Neural cell (in vitro differentiated cells): Measurements from ENCODE around the gene CCL15. TPM values are rescaled to one million over a fixed set of nuclear protein-coding genes. Genes with fewer than 3 reads are reported as not detected.

ENCODE experiments used
- H2AFZ ChIP-seq: fragments of 200-600, 300-800 bp; sonication (generic), shearing (Covaris generic); 2 replicates; pipeline ENCODE4 v1.6.0; 2014; ENCODE audit warnings: low read depth, mild to moderate bottlenecking, antibody characterized with exemption, low read length, moderate library complexity
- H3F3A ChIP-seq: fragments of 200-600 bp; shearing (Covaris generic); 2 replicates; pipeline ENCODE4 v1.6.1; 2016; ENCODE audit warnings: mild to moderate bottlenecking, moderate library complexity, mixed read lengths, antibody characterized with exemption, low read length; ENCODE audit not compliant: insufficient read depth, poor library complexity, severe bottlenecking
- H3K27ac ChIP-seq: fragments of 200-600, 300-800 bp; sonication (generic), shearing (Covaris generic); 2 replicates; pipeline ENCODE4 v1.5.1; 2014; ENCODE audit warnings: mild to moderate bottlenecking, low read length, moderate library complexity
- H3K27me3 ChIP-seq: fragments of 300-800, 200-600 bp; sonication (generic), shearing (Covaris generic); 2 replicates; pipeline ENCODE4 v1.6.0; 2014; ENCODE audit warnings: mild to moderate bottlenecking, low read depth, low read length, moderate library complexity; ENCODE audit not compliant: insufficient read depth
- H3K36me3 ChIP-seq: fragments of 300-800, 200-600 bp; sonication (generic), shearing (Covaris generic); 2 replicates; pipeline ENCODE4 v1.5.1; 2014; ENCODE audit warnings: mild to moderate bottlenecking, antibody characterized with exemption, low read length, moderate library complexity; ENCODE audit not compliant: insufficient read depth
- H3K4me2 ChIP-seq: fragments of 300-800, 200-600 bp; sonication (generic), shearing (Covaris generic); 2 replicates; pipeline ENCODE4 v1.6.0; 2014; ENCODE audit warnings: mild to moderate bottlenecking, low read length
- H3K4me3 ChIP-seq: fragments of 300-800, 200-600 bp; sonication (generic), shearing (Covaris generic); 2 replicates; pipeline ENCODE4 v1.5.1; 2014; ENCODE audit warnings: mild to moderate bottlenecking, low read length, moderate library complexity
- H3K79me2 ChIP-seq: fragments of 200-600 bp; shearing (Covaris generic); replicated peaks from 2 replicates; pipeline ENCODE4 v1.6.0; 2014; ENCODE audit warnings: mild to moderate bottlenecking, low read length, moderate library complexity; ENCODE audit not compliant: insufficient read depth
- H3K9ac ChIP-seq: fragments of 300-800, 200-600 bp; sonication (generic), shearing (Covaris generic); 2 replicates; pipeline ENCODE4 v1.6.1; 2016; ENCODE audit warnings: mild to moderate bottlenecking, low read length, mixed read lengths
- H3K9me2 ChIP-seq: fragments of 200-600 bp; shearing (Covaris generic); 2 replicates; pipeline ENCODE4 v1.6.1; 2016; ENCODE audit warnings: mild to moderate bottlenecking, low read length, mixed read lengths; ENCODE audit not compliant: insufficient read depth
- H3K9me3 ChIP-seq: fragments of 200-600, 300-800 bp; sonication (generic), shearing (Covaris generic); 2 replicates; pipeline ENCODE4 v1.6.1; 2016; ENCODE audit warnings: mild to moderate bottlenecking, mixed run types, low read length, moderate library complexity, mixed read lengths
- H4K20me1 ChIP-seq: fragments of 200-600 bp; shearing (Covaris generic); 2 replicates; pipeline ENCODE4 v1.6.1; 2016; ENCODE audit warnings: mild to moderate bottlenecking, mixed run types; ENCODE audit not compliant: insufficient read depth
- CTCF ChIP-seq: fragments of 450-650 bp; IDR thresholded peaks from 2 replicates; pipeline ENCODE4 v1.5.1; 2014; ENCODE audit warnings: antibody characterized with exemption, mild to moderate bottlenecking, moderate library complexity; ENCODE audit not compliant: poor library complexity, severe bottlenecking
- EP300 ChIP-seq: fragments of 450-650 bp; conservative IDR thresholded peaks from 2 replicates; pipeline ENCODE4 v1.6.1; 2014; ENCODE audit warnings: antibody characterized with exemption, mild to moderate bottlenecking, moderate library complexity; ENCODE audit not compliant: poor library complexity, severe bottlenecking
- EZH2 ChIP-seq: fragments of 200-600, 300-800 bp; shearing (Covaris generic), sonication (generic); IDR thresholded peaks from 2 replicates; pipeline ENCODE4 v1.6.1; 2014; ENCODE audit warnings: antibody characterized with exemption, low read length, borderline replicate concordance, mild to moderate bottlenecking; ENCODE audit not compliant: insufficient read depth, poor library complexity, severe bottlenecking
- MXI1 ChIP-seq: fragments of 450-650 bp; conservative IDR thresholded peaks from 2 replicates; pipeline ENCODE4 v1.6.1; 2014; ENCODE audit warnings: antibody characterized with exemption, mild to moderate bottlenecking; ENCODE audit not compliant: poor library complexity, severe bottlenecking
- POLR2AphosphoS5 ChIP-seq: IDR thresholded peaks from 2 replicates; pipeline ENCODE4 v1.6.1; 2012
- RAD21 ChIP-seq: fragments of 450-650 bp; conservative IDR thresholded peaks from 2 replicates; pipeline ENCODE4 v1.6.1; 2014; ENCODE audit warnings: antibody characterized with exemption, mild to moderate bottlenecking, moderate library complexity
- SMC3 ChIP-seq: fragments of 450-650 bp; conservative IDR thresholded peaks from 2 replicates; pipeline ENCODE4 v1.6.1; 2014; ENCODE audit warnings: antibody characterized with exemption, mild to moderate bottlenecking, moderate library complexity; ENCODE audit not compliant: poor library complexity
- TAF1 ChIP-seq: IDR thresholded peaks from 2 replicates; pipeline ENCODE4 v1.6.1; 2012; ENCODE audit warnings: low read depth
- polyA plus RNA-seq: library from polyadenylated mRNA; depleted of rRNA; stranded (reverse); fragments of >200 nt; gene quantifications from 2 replicates; pipeline ENCODE4 v1.2.3, GENCODE V29; 2014
- TF ChIP-seq, protein P1 (sequence below): IDR thresholded peaks from 2 replicates; pipeline ENCODE4 v1.6.1; 2012; ENCODE audit warnings: borderline replicate concordance

Gene CCL15
- polyA plus RNA-seq, 1 donor from 2014 or later: not detected

DNA sequence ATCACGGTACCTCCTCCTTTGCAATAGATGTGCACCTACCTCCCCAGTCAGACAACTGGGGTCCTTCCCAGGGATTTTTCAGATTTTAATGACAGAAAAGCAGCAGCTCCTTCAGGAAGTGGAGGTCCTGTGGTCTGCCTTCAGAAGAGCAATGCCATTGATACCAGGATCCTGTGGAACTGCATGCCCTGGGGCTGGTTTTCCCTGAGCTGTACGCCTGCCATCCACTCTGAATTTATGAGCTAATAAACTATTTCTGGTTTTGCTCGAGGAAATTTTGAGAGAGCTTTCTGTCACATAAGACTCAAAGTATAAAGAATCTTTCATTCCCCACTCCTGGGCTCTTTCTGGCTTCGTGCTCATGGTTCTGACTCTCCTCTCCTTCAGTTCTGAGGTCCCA lies 26.4 kb upstream of the CCL15 start:
- TF ChIP-seq MXI1: no peak
- no peak for TF ChIP-seq EP300
- no peak for TF ChIP-seq TAF1
- TF ChIP-seq CTCF: no peak
- TF ChIP-seq, protein P1, sequence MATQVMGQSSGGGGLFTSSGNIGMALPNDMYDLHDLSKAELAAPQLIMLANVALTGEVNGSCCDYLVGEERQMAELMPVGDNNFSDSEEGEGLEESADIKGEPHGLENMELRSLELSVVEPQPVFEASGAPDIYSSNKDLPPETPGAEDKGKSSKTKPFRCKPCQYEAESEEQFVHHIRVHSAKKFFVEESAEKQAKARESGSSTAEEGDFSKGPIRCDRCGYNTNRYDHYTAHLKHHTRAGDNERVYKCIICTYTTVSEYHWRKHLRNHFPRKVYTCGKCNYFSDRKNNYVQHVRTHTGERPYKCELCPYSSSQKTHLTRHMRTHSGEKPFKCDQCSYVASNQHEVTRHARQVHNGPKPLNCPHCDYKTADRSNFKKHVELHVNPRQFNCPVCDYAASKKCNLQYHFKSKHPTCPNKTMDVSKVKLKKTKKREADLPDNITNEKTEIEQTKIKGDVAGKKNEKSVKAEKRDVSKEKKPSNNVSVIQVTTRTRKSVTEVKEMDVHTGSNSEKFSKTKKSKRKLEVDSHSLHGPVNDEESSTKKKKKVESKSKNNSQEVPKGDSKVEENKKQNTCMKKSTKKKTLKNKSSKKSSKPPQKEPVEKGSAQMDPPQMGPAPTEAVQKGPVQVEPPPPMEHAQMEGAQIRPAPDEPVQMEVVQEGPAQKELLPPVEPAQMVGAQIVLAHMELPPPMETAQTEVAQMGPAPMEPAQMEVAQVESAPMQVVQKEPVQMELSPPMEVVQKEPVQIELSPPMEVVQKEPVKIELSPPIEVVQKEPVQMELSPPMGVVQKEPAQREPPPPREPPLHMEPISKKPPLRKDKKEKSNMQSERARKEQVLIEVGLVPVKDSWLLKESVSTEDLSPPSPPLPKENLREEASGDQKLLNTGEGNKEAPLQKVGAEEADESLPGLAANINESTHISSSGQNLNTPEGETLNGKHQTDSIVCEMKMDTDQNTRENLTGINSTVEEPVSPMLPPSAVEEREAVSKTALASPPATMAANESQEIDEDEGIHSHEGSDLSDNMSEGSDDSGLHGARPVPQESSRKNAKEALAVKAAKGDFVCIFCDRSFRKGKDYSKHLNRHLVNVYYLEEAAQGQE: no peak
- no peak for TF ChIP-seq SMC3
- no peak for TF ChIP-seq RAD21
- TF ChIP-seq POLR2AphosphoS5: no peak
- TF ChIP-seq EZH2: no peak
- no peaks in the 10 kb centered on the region for H4K20me1 ChIP-seq
- no peak overlapping the region for H2AFZ ChIP-seq
- no peak overlapping the region for H3K4me3 ChIP-seq
- no peaks in the 10 kb centered on the region for H3F3A ChIP-seq
- no peaks in the 10 kb centered on the region for H3K36me3 ChIP-seq
- no peak overlapping the region for H3K4me2 ChIP-seq
- no peaks in the 10 kb centered on the region for H3K27me3 ChIP-seq
- no peaks in the 10 kb centered on the region for H3K79me2 ChIP-seq
- no peaks in the 10 kb centered on the region for H3K9me2 ChIP-seq
- H3K9ac ChIP-seq: no peak overlapping the region
- H3K27ac ChIP-seq: no peak overlapping the region
- no peaks in the 10 kb centered on the region for H3K9me3 ChIP-seq

DNA sequence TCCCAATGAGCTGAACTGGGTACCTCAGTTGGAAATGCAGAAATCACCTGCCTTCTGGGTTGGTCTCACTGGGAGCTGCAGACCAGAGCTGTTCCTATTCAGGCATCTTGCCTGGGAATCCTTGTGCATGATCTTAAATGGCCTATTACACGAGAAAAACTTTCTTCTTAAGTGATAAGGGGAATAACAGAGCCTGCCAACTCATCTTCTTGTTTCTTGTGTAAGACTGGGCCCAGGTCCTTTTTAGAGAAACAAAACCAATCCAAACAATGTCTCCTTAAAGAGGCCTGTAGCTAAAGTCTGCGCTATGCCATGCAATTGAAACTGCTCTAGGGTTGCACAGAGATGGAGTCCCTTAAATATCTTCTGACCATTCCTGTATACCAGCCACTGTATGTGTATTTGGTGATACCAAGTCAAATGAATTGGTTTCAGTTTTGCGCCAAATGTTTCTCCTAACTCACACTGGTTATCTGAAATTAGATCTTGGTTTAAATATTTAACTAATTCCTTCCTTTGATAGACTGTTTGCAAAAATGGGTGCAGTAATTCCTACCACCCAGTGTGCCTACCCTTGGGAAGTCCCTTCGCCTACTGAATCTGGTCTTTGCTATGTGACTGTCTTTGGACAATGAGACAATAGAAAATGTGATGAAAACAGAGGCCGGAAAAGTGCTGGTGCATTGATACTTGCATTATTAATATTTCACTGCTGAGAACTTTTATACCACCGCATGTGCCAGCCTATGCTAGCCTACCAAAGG lies 22.9 kb upstream of the CCL15 start:
- no peak overlapping the region for H2AFZ ChIP-seq
- no peaks in the 10 kb centered on the region for H3K9me2 ChIP-seq
- H3K4me2 ChIP-seq: no peak overlapping the region
- no peak overlapping the region for H3K9ac ChIP-seq
- no peaks in the 10 kb centered on the region for H3K79me2 ChIP-seq
- H3K27ac ChIP-seq: no peak overlapping the region
- H3K9me3 ChIP-seq: no peaks in the 10 kb centered on the region
- no peaks in the 10 kb centered on the region for H3K36me3 ChIP-seq
- H4K20me1 ChIP-seq: no peaks in the 10 kb centered on the region
- H3K4me3 ChIP-seq: no peak overlapping the region
- H3K27me3 ChIP-seq: no peaks in the 10 kb centered on the region
- H3F3A ChIP-seq: no peaks in the 10 kb centered on the region
- no peak for TF ChIP-seq CTCF
- TF ChIP-seq RAD21: no peak
- no peak for TF ChIP-seq SMC3
- no peak for TF ChIP-seq EZH2
- TF ChIP-seq POLR2AphosphoS5: no peak
- no peak for TF ChIP-seq TAF1
- TF ChIP-seq EP300: no peak
- no peak for TF ChIP-seq MXI1
